ES-I3 (cell line): ENCODE results near the gene IL4.
"Not testable (repeated sequence)": the region's sequence is repeated elsewhere in the genome, so short reads cannot be mapped to it uniquely, and the experiment has no call there.

ENCODE experiments used
- H3K36me3 ChIP-seq: 2 replicates; pipeline ENCODE4 v1.6.1; 2013; ENCODE audit warnings: mild to moderate bottlenecking, low read length, control low read depth, moderate library complexity; ENCODE audit not compliant: insufficient read depth
- H3K4me1 ChIP-seq: 2 replicates; pipeline ENCODE4 v1.6.1; 2013; ENCODE audit warnings: mild to moderate bottlenecking, control low read depth, low read length; ENCODE audit not compliant: insufficient read depth
- H3K9ac ChIP-seq: 2 replicates; pipeline ENCODE4 v1.6.1; 2013; ENCODE audit warnings: low read depth, mild to moderate bottlenecking, low read length, moderate library complexity
- H3K9me3 ChIP-seq: 2 replicates; pipeline ENCODE4 v1.6.1; 2013; ENCODE audit warnings: mild to moderate bottlenecking, low read length, moderate library complexity; ENCODE audit not compliant: control insufficient read depth, insufficient read depth

The IL4 gene

GRCh38 chr5:132687995-132688394, 14.2 kb downstream of the IL4 start:
- no peaks in the 10 kb centered on the region for H3K4me1 ChIP-seq
- no peak overlapping the region for H3K9ac ChIP-seq
- no peaks in the 10 kb centered on the region for H3K36me3 ChIP-seq
- H3K9me3 ChIP-seq, result no peaks in the 10 kb centered on the region

- H3K9me3 ChIP-seq, result no peaks in the 10 kb centered on the region
- H3K9ac ChIP-seq, result no peak overlapping the region
- no peaks in the 10 kb centered on the region for H3K36me3 ChIP-seq
- no peaks in the 10 kb centered on the region for H3K4me1 ChIP-seq
Measured at GRCh38 chr5:132688536-132689339, 14.9 kb downstream of the IL4 start.

DNA sequence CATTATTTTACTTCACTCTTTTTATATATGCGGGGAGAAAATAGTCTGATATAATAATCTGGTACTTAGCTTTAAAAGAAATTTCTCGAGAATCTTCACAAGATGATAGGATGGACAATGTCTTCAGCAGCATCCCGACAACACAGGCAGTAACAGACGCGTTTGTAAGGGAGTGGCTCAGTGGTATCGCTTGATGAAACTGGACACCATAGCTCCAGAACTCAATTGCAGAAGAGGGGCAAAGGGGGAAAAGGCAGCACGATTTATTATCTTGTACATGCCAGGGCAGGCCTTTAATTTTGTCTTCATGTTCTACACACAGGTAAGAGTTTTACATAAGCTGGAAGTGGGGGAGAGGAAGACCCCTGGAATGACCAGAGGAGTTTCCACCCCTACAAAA, 15.7 kb downstream of the IL4 start:
- Histone ChIP-seq H3K4me1 (no peaks in the 10 kb centered on the region), H3K36me3 (no peaks in the 10 kb centered on the region), H3K9me3 (no peaks in the 10 kb centered on the region), H3K9ac (no peak overlapping the region)

DNA sequence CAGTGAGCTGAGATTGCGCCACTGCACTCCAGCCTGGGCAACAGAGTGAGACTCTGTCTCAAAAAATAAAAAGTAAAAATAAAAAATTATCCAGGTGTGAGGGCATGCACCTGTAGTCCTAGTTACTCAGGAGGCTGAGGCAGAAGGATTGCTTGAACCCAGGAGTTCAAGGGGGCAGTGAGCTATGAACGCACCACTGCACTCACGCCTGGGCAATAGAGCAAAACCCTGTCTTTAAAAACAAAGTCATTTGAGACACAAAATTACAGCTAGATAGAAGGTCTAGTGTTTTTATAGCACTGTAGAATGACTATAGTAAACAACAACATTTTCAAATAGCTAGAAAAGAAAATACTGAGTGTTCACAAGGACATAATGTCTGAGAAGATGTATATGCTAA, 16.4 kb downstream of the IL4 start:
- Histone ChIP-seq H3K9ac (no peak overlapping the region), H3K4me1 (no peaks in the 10 kb centered on the region), H3K9me3 (no peaks in the 10 kb centered on the region), H3K36me3 (no peaks in the 10 kb centered on the region)

- not testable (repeated sequence) for H3K36me3 ChIP-seq, H3K9me3 ChIP-seq, H3K4me1 ChIP-seq, H3K9ac ChIP-seq
Measured at GRCh38 chr5:132691755-132692631, 18.2 kb downstream of the IL4 start.

GRCh38 chr5:132692632-132692967, 18.8 kb downstream of the IL4 start:
- Histone ChIP-seq H3K9ac (no peak overlapping the region), H3K36me3 (no peaks in the 10 kb centered on the region), H3K4me1 (no peaks in the 10 kb centered on the region), H3K9me3 (no peaks in the 10 kb centered on the region)

DNA sequence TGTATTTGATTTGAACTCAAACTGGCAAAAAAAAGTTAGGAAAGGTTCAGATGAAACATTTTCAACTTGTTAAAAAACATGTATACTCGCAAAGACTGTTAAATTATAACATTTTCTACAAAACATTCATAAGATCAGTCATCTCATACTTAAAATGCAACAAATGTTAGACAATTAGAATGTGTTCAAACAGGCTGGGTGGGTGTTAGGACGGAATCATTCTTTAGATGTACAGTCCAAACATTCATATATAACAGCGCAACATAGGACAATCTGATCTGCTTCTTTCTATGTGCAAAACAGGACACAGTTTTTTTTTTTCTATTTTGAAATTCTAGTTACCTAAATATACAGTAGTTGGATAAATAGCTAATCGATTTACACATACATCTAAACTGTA, 22.2 kb downstream of the IL4 start:
- Histone ChIP-seq H3K4me1 (no peaks in the 10 kb centered on the region), H3K9me3 (no peaks in the 10 kb centered on the region), H3K9ac (no peak overlapping the region), H3K36me3 (no peaks in the 10 kb centered on the region)

DNA sequence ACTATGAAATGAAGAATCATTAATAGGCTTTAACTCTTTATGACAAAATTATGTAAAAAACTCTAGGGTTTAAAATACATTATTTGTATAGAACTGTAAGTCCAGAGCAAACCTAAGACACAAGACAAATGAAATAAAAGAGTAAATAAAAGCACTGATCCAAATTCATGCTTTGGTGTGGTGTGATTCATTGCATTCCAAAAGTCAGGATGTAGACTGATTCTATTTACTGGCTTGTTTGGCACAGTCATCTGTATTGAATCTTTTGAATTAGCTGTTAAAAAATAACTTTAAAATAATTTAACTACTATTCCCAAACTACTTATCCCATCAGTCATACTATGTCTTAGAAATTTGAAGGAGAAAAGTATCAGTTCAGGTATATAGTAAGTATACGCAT, 31.1 kb downstream of the IL4 start:
- Histone ChIP-seq H3K9ac (no peak overlapping the region), H3K36me3 (no peaks in the 10 kb centered on the region), H3K9me3 (no peaks in the 10 kb centered on the region), H3K4me1 (no peaks in the 10 kb centered on the region)

DNA sequence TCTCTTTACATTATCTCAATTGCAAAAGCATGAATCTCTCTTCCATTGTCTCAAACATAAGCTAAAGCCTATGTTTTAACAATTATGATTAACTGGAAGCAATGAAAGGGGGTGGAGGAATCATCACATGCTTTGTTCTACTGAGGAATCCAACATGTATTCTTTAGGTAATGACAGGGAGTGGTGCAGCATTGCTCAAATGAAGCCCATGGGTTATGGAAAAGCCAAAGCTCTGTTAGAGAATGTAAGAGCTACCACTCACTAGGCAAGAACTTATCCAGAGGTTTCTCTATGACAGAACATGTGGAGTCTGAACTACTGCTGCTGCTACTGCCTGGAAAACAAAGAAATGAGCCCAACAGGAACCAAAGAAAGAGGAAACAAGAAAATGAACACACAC, 34.9 kb downstream of the IL4 start:
- Histone ChIP-seq H3K4me1 (no peaks in the 10 kb centered on the region), H3K9ac (no peak overlapping the region), H3K9me3 (no peaks in the 10 kb centered on the region), H3K36me3 (no peaks in the 10 kb centered on the region)

- no peaks in the 10 kb centered on the region for H3K4me1 ChIP-seq
- no peaks in the 10 kb centered on the region for H3K36me3 ChIP-seq
- H3K9ac ChIP-seq, result no peak overlapping the region
- no peaks in the 10 kb centered on the region for H3K9me3 ChIP-seq
Measured at GRCh38 chr5:132714456-132715307, 40.9 kb downstream of the IL4 start.

DNA sequence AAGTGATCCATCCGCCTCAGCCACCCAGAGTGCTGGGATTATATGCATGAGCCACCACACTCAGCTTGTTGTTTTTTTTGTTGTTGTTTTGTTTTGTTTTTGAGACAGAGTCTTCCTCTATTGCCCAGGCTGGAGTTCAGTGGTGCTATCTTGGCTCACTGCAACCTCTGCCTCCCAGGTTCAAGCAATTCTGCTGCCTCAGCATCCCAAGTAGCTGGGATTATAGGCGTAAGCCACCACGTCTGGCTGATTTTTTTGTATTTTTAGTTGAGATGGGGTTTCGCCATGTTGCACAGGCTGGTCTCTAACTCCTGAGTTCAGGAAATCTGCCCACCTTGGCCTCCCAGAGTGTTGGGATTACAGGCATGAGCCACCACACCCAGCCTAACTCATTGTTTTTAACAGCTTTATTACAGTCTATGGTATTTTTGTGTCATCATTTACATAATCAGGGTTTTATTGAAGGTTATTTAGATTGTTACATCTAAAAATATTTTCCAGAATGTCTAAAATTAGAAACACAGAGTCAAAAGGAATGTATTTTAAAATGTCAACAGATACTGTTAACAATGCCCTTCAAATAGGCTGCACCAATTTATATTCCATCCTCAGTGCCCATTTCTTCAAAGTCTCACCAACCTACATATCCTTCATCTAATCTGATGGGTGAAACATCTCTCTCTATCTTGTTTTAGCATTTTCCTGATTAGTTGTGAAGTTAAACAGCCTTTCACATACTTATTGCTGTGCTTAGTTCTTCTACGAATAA, 44.9 kb downstream of the IL4 start:
- H3K36me3 ChIP-seq, result no peaks in the 10 kb centered on the region
- no peaks in the 10 kb centered on the region for H3K9me3 ChIP-seq
- H3K9ac ChIP-seq, result no peak overlapping the region
- H3K4me1 ChIP-seq, result no peaks in the 10 kb centered on the region

DNA sequence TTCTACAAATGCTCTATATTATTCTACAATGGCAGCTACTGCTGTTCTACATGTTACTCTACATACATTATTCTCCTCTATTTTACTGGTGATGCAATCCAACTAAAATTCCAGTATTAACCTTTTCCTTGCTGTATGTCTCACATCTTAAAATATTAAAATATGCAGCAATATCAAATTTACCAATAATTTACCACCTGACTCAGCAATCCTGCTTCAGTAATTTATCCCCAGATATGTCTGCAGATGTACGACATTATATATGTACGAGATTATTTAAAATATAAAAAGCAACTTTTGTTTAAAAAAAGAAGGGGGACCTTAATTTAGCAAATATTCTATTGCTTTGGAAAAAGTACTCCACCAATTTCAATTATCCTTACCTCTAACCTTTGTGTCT, 52.0 kb downstream of the IL4 start:
- Histone ChIP-seq H3K4me1 (no peaks in the 10 kb centered on the region), H3K9me3 (no peaks in the 10 kb centered on the region), H3K9ac (no peak overlapping the region), H3K36me3 (no peaks in the 10 kb centered on the region)

- Histone ChIP-seq H3K4me1 (no peaks in the 10 kb centered on the region), H3K9me3 (no peaks in the 10 kb centered on the region), H3K9ac (no peak overlapping the region), H3K36me3 (no peaks in the 10 kb centered on the region)
Measured at GRCh38 chr5:132729896-132730295, 56.1 kb downstream of the IL4 start.
